MM.1S (cell line): ENCODE results near the gene LINGO4.

ENCODE experiments used
- CTCF ChIP-seq: fragments of 300-600 bp; sonication (generic); IDR thresholded peaks from 2 replicates; pipeline ENCODE4 v1.5.1; 2016; ENCODE audit warnings: antibody characterized with exemption, low read length, mixed read lengths
- EZH2 ChIP-seq: fragments of 300-600 bp; sonication (generic); optimal IDR thresholded peaks from 2 replicates; pipeline ENCODE3; 2017; ENCODE audit warnings: low read depth, mild to moderate bottlenecking, antibody characterized with exemption, low read length, mixed read lengths

- TF ChIP-seq CTCF (no peak), EZH2 (no peak)
Observed at GRCh38 chr1:151835596-151835995, 30.4 kb upstream of the LINGO4 start.
